ENCODE data around the gene JPH3. TPM values are rescaled to one million over a fixed set of nuclear protein-coding genes. Genes with fewer than 3 reads are reported as not detected.

The JPH3 gene
- total and polyA plus RNA-seq, 2 experiments from 2014 or later, result not detected

DNA sequence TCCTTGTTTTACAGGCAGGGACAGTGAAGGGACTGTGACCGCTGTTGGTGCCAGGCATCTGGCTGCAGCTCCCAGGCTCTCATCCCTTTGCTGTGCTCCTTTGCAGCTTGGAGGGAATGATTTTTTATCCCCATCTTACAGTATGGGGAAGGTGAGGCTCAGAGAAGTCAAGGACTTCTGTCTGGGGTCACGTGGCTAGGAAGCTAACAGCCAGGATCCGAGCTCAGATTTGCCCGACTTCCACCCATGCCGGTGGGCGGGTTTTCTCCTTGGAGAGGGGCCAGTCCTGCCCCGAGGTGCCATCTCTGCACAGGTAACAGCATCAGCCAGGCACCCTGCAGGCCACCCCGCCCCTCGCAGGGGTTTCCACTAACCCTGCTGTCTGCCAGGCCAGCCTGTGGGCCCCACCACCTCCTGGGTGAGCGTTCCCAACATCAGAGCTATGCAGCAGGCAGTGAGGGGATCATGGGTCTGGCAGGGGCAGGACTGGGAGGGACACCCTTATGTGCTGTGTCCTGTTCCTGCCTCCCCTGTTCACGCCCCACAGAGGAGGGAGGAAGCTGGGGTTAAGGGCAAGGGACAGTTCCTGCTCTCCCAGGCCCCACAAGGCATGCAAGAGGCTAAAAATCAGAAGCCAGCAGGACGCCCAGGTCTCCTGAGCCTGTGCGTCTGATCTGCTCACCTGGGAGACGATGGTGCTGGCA is 25.4 kb downstream of the JPH3 start:
- no peak for DNase-seq
- TF ChIP-seq EZH2 (IDR thresholded peaks at IDR 0.05; ENCODE audit: insufficient read depth, poor library complexity, severe bottlenecking), result no peak
- no peak for TF ChIP-seq EZH2phosphoT487 (IDR thresholded peaks at IDR 0.05; ENCODE audit: insufficient read depth, low read depth)
- no peaks in the 10 kb centered on the region for H3F3A ChIP-seq (ENCODE audit: insufficient read depth)
- H3K4me1 ChIP-seq (ENCODE audit: insufficient read depth), result no peaks in the 10 kb centered on the region
- H3K9me3 ChIP-seq (ENCODE audit: low read depth), result no peaks in the 10 kb centered on the region
- no peak overlapping the region for H2AFZ ChIP-seq
- in situ Hi-C loops (cut with MboI), result no loop called here
- no peak overlapping the region for H3K4me3 ChIP-seq
- no peaks in the 10 kb centered on the region for H4K20me1 ChIP-seq (ENCODE audit: insufficient read depth)
- no peaks in the 10 kb centered on the region for H3K36me3 ChIP-seq (ENCODE audit: low read depth)
- 55 to 62% methylated on average over 10 to 14 of the region's 14 CpGs for WGBS, 2 experiments (ENCODE audit: low coverage in 1 of 2, low lambda C conversion rate in 2 of 2, missing lambda C conversion rate in 2 of 2)
- H3K9ac ChIP-seq, result no peak overlapping the region
- H3K79me2 ChIP-seq (ENCODE audit: insufficient read depth), result no peaks in the 10 kb centered on the region
- no peak overlapping the region for H3K4me2 ChIP-seq (ENCODE audit: unreplicated experiment)
- H3K9me2 ChIP-seq (ENCODE audit: insufficient read depth), result no peaks in the 10 kb centered on the region
- H3K27me3 ChIP-seq (replicated peaks; ENCODE audit: insufficient read depth), result peaks cover 9% of the 10 kb centered on the region
- H3K27ac ChIP-seq, result no peak overlapping the region

DNA sequence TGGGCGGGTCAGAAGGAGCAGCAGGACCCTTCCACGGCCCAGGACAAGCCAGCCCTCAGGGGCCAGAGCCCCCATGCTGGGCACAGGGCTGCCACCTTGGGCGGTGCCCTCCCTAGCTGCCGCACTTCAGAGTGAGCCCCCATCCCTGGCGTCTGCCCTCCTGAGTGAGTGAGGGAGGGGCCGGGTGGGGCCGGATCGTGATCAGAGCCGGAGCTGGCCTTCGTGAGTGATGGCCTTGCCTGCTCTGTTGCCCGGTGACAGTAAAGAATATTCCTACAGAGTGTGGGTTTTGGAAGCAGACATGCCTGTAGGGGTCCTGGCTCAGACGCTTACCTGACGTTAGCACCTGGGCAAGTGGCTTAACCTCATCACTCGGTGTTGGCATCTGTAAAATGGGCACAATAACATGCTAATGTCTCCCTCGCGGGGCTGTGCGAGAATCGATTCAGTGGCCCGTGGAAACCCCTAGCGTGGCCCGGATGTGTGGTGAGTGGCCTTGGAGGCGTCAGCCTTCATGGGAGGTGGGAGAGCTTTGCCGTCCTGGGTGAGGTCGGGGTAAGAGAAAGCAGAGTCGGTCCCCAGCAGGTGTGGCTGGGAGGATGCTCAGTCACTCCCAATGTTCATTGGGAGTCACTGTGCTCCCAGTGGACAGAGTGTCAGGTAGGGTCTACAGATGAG is 26.1 kb downstream of the JPH3 start:
- TF ChIP-seq EZH2 (IDR thresholded peaks at IDR 0.05; ENCODE audit: insufficient read depth, poor library complexity, severe bottlenecking) (no peak), EZH2phosphoT487 (IDR thresholded peaks at IDR 0.05; ENCODE audit: insufficient read depth, low read depth) (no peak)
- DNase-seq, result no peak
- Histone ChIP-seq H2AFZ (no peak overlapping the region), H3K9me2 (ENCODE audit: insufficient read depth) (no peaks in the 10 kb centered on the region), H3K4me2 (ENCODE audit: unreplicated experiment) (no peak overlapping the region), H4K20me1 (ENCODE audit: insufficient read depth) (no peaks in the 10 kb centered on the region), H3K27ac (no peak overlapping the region), H3K4me1 (ENCODE audit: insufficient read depth) (no peaks in the 10 kb centered on the region), H3F3A (ENCODE audit: insufficient read depth) (no peaks in the 10 kb centered on the region), H3K9ac (no peak overlapping the region), H3K9me3 (ENCODE audit: low read depth) (no peaks in the 10 kb centered on the region), H3K4me3 (no peak overlapping the region), H3K79me2 (ENCODE audit: insufficient read depth) (no peaks in the 10 kb centered on the region), H3K27me3 (replicated peaks; ENCODE audit: insufficient read depth) (peaks cover 9% of the 10 kb centered on the region), H3K36me3 (ENCODE audit: low read depth) (no peaks in the 10 kb centered on the region)
- 71 to 76% methylated on average over 21 to 25 of the region's 25 CpGs for WGBS, 2 experiments (ENCODE audit: low coverage in 1 of 2, low lambda C conversion rate in 2 of 2, missing lambda C conversion rate in 2 of 2)
- in situ Hi-C loops (cut with MboI), result no loop called here

- H3K9me3 ChIP-seq (ENCODE audit: low read depth), result no peaks in the 10 kb centered on the region
- no peaks in the 10 kb centered on the region for H3K9me2 ChIP-seq (ENCODE audit: insufficient read depth)
- H3K27me3 ChIP-seq (replicated peaks; ENCODE audit: insufficient read depth), result peaks cover 9% of the 10 kb centered on the region
- in situ Hi-C loops (cut with MboI), result no loop called here
- peak; percentile 74 for DNase-seq
- no peak overlapping the region for H3K9ac ChIP-seq
- whole genome bisulfite sequencing, 2 experiments (ENCODE audit: low coverage in 1 of 2, low lambda C conversion rate in 2 of 2, missing lambda C conversion rate in 2 of 2), result 54 to 63% methylated on average over 7 of the region's 7 CpGs
- no peak for TF ChIP-seq EZH2phosphoT487 (IDR thresholded peaks at IDR 0.05; ENCODE audit: insufficient read depth, low read depth)
- no peaks in the 10 kb centered on the region for H3K36me3 ChIP-seq (ENCODE audit: low read depth)
- H3K79me2 ChIP-seq (ENCODE audit: insufficient read depth), result no peaks in the 10 kb centered on the region
- H3K4me1 ChIP-seq (ENCODE audit: insufficient read depth), result no peaks in the 10 kb centered on the region
- H3K4me3 ChIP-seq, result no peak overlapping the region
- H3F3A ChIP-seq (ENCODE audit: insufficient read depth), result no peaks in the 10 kb centered on the region
- H2AFZ ChIP-seq, result no peak overlapping the region
- no peak overlapping the region for H3K4me2 ChIP-seq (ENCODE audit: unreplicated experiment)
- H3K27ac ChIP-seq, result no peak overlapping the region
- H4K20me1 ChIP-seq (ENCODE audit: insufficient read depth), result no peaks in the 10 kb centered on the region
These were observed 26.6 kb downstream of the JPH3 start for GRCh38 chr16:87628940-87629339.

DNA sequence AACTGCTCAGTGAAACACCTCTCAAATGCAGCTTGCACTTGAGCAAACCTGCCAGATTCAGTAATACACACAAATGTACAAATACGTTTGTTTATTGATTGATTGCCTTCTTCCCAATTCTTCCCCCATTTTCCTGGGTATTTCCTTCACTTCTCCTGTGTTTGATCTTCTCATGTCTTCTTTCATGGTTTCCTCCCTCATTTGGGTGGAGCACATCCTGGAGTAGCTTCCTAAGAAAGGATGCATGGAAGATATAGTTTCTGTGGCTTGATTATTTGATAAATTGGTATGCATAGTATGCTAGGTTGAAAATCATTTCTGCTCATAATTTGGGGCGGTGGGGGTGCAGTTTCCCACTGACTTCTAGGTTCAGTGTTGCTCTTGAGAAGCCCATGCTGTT is 28.8 kb downstream of the JPH3 start:
- in situ Hi-C loops (cut with MboI), result no loop called here
- Histone ChIP-seq H3K9me2 (ENCODE audit: insufficient read depth) (no peaks in the 10 kb centered on the region), H3K27me3 (replicated peaks; ENCODE audit: insufficient read depth) (peaks cover 9% of the 10 kb centered on the region), H3K79me2 (ENCODE audit: insufficient read depth) (no peaks in the 10 kb centered on the region), H2AFZ (no peak overlapping the region), H3K27ac (no peak overlapping the region), H3K9me3 (ENCODE audit: low read depth) (no peaks in the 10 kb centered on the region), H3K4me1 (ENCODE audit: insufficient read depth) (no peaks in the 10 kb centered on the region), H3K4me2 (ENCODE audit: unreplicated experiment) (no peak overlapping the region), H3K4me3 (no peak overlapping the region), H3K36me3 (ENCODE audit: low read depth) (no peaks in the 10 kb centered on the region), H3K9ac (no peak overlapping the region), H4K20me1 (ENCODE audit: insufficient read depth) (no peaks in the 10 kb centered on the region), H3F3A (ENCODE audit: insufficient read depth) (no peaks in the 10 kb centered on the region)
- DNase-seq, result no peak
- TF ChIP-seq EZH2phosphoT487 (IDR thresholded peaks at IDR 0.05; ENCODE audit: insufficient read depth, low read depth) (no peak), EZH2 (IDR thresholded peaks at IDR 0.05; ENCODE audit: insufficient read depth, poor library complexity, severe bottlenecking) (no peak)
- WGBS, 2 experiments (ENCODE audit: low coverage in 1 of 2, low lambda C conversion rate in 2 of 2, missing lambda C conversion rate in 2 of 2), result 36 to 50% methylated on average over 2 of the region's 2 CpGs
